Measurements from ENCODE around the gene ECE1. TPM values are rescaled to one million over a fixed set of nuclear protein-coding genes. Genes with fewer than 3 reads are reported as not detected.

Gene ECE1
- total RNA-seq, 2 experiments from 2014 or later, result 95.6 to 101 TPM

GRCh38 chr1:21263052-21263429, 27.2 kb downstream of the ECE1 start:
- Mint-ChIP-seq H3K27me3 (no peaks in the 10 kb centered on the region), H3K4me3 (no peak overlapping the region), H3K36me3 (peaks cover 63% of the 10 kb centered on the region), H3K9me3 (no peaks in the 10 kb centered on the region), H3K4me1 (peaks cover 45% of the 10 kb centered on the region), H3K27ac (peak overlapping the region; percentile 95)
- no peak for DNase-seq

GRCh38 chr1:21262293-21263051, 27.8 kb downstream of the ECE1 start:
- H3K27me3 Mint-ChIP-seq, result no peaks in the 10 kb centered on the region
- no peak overlapping the region for H3K4me3 Mint-ChIP-seq
- peaks cover 50% of the 10 kb centered on the region for H3K4me1 Mint-ChIP-seq
- no peak for DNase-seq
- H3K9me3 Mint-ChIP-seq, result no peaks in the 10 kb centered on the region
- peaks cover 62% of the 10 kb centered on the region for H3K36me3 Mint-ChIP-seq
- H3K27ac Mint-ChIP-seq, result peak overlapping the region; percentile 95

GRCh38 chr1:21261551-21262292, 28.5 kb downstream of the ECE1 start:
- peak; percentile 48 for DNase-seq
- H3K27me3 Mint-ChIP-seq, result no peaks in the 10 kb centered on the region
- peak overlapping the region; percentile 95 for H3K27ac Mint-ChIP-seq
- H3K36me3 Mint-ChIP-seq, result peaks cover 60% of the 10 kb centered on the region
- no peaks in the 10 kb centered on the region for H3K9me3 Mint-ChIP-seq
- H3K4me3 Mint-ChIP-seq, result peak overlapping the region; percentile 11
- H3K4me1 Mint-ChIP-seq, result peaks cover 53% of the 10 kb centered on the region

- peak overlapping the region; percentile 95 for H3K27ac Mint-ChIP-seq
- no peak overlapping the region for H3K4me3 Mint-ChIP-seq
- peaks cover 64% of the 10 kb centered on the region for H3K36me3 Mint-ChIP-seq
- peaks cover 60% of the 10 kb centered on the region for H3K4me1 Mint-ChIP-seq
- no peaks in the 10 kb centered on the region for H3K27me3 Mint-ChIP-seq
- no peak for DNase-seq
- no peaks in the 10 kb centered on the region for H3K9me3 Mint-ChIP-seq
These were observed 29.7 kb downstream of the ECE1 start for GRCh38 chr1:21260405-21261125.

GRCh38 chr1:21259316-21260076, 30.8 kb downstream of the ECE1 start:
- peaks cover 61% of the 10 kb centered on the region for H3K36me3 Mint-ChIP-seq
- no peak overlapping the region for H3K4me3 Mint-ChIP-seq
- peak overlapping the region; percentile 89 for H3K27ac Mint-ChIP-seq
- no peaks in the 10 kb centered on the region for H3K9me3 Mint-ChIP-seq
- no peak for DNase-seq
- H3K27me3 Mint-ChIP-seq, result no peaks in the 10 kb centered on the region
- peaks cover 63% of the 10 kb centered on the region for H3K4me1 Mint-ChIP-seq

DNA sequence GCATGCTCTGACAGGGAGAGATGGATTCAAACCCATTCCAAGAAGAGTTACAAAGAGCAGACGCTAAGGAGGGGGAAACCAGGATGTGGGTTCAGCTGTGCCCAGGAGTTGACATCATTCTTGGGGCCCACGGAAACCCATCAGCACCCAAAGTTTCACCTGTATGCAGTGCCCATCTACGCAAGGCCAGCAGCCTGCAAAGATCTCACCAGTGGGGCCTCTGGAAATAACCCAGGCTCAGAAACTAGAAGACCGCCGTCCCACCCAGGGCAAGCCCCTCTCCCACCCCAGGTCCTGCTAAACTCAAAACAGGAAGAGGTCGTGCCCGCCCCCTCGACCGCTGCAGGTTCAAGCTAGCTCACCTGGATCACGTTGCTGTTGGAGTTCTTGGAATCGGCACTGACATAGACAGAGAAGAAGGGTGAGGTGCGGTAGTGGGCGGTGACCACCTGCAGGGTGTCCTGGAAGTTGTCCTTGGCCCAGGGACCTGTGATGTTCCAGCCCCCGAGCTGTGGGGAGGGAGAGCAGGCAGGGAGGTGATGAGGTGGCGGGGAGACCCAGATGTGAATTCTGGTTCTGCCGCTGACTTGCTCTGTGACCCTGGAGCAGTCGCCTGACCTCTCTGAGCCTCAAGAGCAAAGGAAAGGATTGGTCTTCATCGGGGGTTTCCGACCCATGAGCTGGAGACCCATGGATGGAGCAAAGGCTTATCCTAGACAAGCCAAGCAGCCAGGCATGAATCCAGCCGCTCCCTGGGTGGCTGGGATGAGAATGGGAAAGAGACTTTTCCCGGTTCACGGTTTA, 31.7 kb downstream of the ECE1 start:
- Mint-ChIP-seq H3K9me3 (no peaks in the 10 kb centered on the region), H3K27me3 (no peaks in the 10 kb centered on the region), H3K4me1 (peaks cover 63% of the 10 kb centered on the region), H3K4me3 (peak overlapping the region; percentile 40), H3K36me3 (peaks cover 59% of the 10 kb centered on the region), H3K27ac (peak overlapping the region; percentile 89)
- peak; percentile 61 for DNase-seq

GRCh38 chr1:21257431-21258135, 32.7 kb downstream of the ECE1 start:
- DNase-seq, result no peak
- H3K4me3 Mint-ChIP-seq, result no peak overlapping the region
- peaks cover 57% of the 10 kb centered on the region for H3K36me3 Mint-ChIP-seq
- no peaks in the 10 kb centered on the region for H3K27me3 Mint-ChIP-seq
- peak overlapping the region; percentile 89 for H3K27ac Mint-ChIP-seq
- no peaks in the 10 kb centered on the region for H3K9me3 Mint-ChIP-seq
- H3K4me1 Mint-ChIP-seq, result peaks cover 60% of the 10 kb centered on the region

- Mint-ChIP-seq H3K4me1 (peaks cover 59% of the 10 kb centered on the region), H3K27ac (peak overlapping the region; percentile 59), H3K36me3 (peaks cover 58% of the 10 kb centered on the region), H3K27me3 (no peaks in the 10 kb centered on the region), H3K9me3 (no peaks in the 10 kb centered on the region), H3K4me3 (no peak overlapping the region)
- no peak for DNase-seq
These were observed 33.5 kb downstream of the ECE1 start for GRCh38 chr1:21256776-21257175.

- H3K9me3 Mint-ChIP-seq, result no peaks in the 10 kb centered on the region
- peaks cover 54% of the 10 kb centered on the region for H3K36me3 Mint-ChIP-seq
- peaks cover 52% of the 10 kb centered on the region for H3K4me1 Mint-ChIP-seq
- no peaks in the 10 kb centered on the region for H3K27me3 Mint-ChIP-seq
- no peak overlapping the region for H3K4me3 Mint-ChIP-seq
- no peak for DNase-seq
- H3K27ac Mint-ChIP-seq, result peak overlapping the region; percentile 62
These were observed 34.3 kb downstream of the ECE1 start for GRCh38 chr1:21255943-21256320.

GRCh38 chr1:21255284-21255942, 34.9 kb downstream of the ECE1 start:
- peak overlapping the region; percentile 62 for H3K27ac Mint-ChIP-seq
- H3K4me1 Mint-ChIP-seq, result peaks cover 47% of the 10 kb centered on the region
- H3K4me3 Mint-ChIP-seq, result no peak overlapping the region
- DNase-seq, result peak; percentile 79
- H3K27me3 Mint-ChIP-seq, result no peaks in the 10 kb centered on the region
- H3K9me3 Mint-ChIP-seq, result no peaks in the 10 kb centered on the region
- peaks cover 53% of the 10 kb centered on the region for H3K36me3 Mint-ChIP-seq

- Mint-ChIP-seq H3K9me3 (no peaks in the 10 kb centered on the region), H3K27me3 (no peaks in the 10 kb centered on the region), H3K36me3 (peaks cover 47% of the 10 kb centered on the region), H3K27ac (no peak overlapping the region), H3K4me3 (no peak overlapping the region), H3K4me1 (peaks cover 41% of the 10 kb centered on the region)
- no peak for DNase-seq
These were observed 35.8 kb downstream of the ECE1 start for GRCh38 chr1:21254335-21254951.

GRCh38 chr1:21251773-21252471, 38.3 kb downstream of the ECE1 start:
- no peaks in the 10 kb centered on the region for H3K9me3 Mint-ChIP-seq
- no peak overlapping the region for H3K4me3 Mint-ChIP-seq
- peaks cover 22% of the 10 kb centered on the region for H3K4me1 Mint-ChIP-seq
- H3K27me3 Mint-ChIP-seq, result no peaks in the 10 kb centered on the region
- DNase-seq, result peak; percentile 45
- peaks cover 33% of the 10 kb centered on the region for H3K36me3 Mint-ChIP-seq
- H3K27ac Mint-ChIP-seq, result peak overlapping the region; percentile 70

Data from activated naive CD8-positive, alpha-beta T cell treated with anti-CD3 and anti-CD28 coated beads for 36 hours (primary cell).